Measurements from ENCODE around the gene PXK.

GRCh38 chr3:58434511-58434910 lies 101.8 kb downstream of the PXK start:
- TF ChIP-seq CTCF (IDR thresholded peaks at IDR 0.05) = no peak
- TF ChIP-seq POLR2A (IDR thresholded peaks at IDR 0.05) = no peak
- no peak for TF ChIP-seq EP300 (IDR thresholded peaks at IDR 0.05)

Data from tibial nerve (tissue), 4 donors.